DMS53 treated with DMSO at 0.1 percent for 48 hours (cell line): ENCODE measurements around the gene GINS1.
"Not testable (repeated sequence)": the region's sequence is repeated elsewhere in the genome, so short reads cannot be mapped to it uniquely, and the experiment has no call there.

Source experiments
- DNase-seq: peaks from one replicate; lab custom pipeline; 2025; ENCODE audit not compliant: unreplicated experiment; lab: John Stamatoyannopoulos, UW

GINS1 gene

GRCh38 chr20:25473297-25473696, 65.8 kb downstream of the GINS1 start:
- not testable (repeated sequence) for DNase-seq

- DNase-seq, result no peak
Measured at GRCh38 chr20:25476106-25477013, 68.9 kb downstream of the GINS1 start.

GRCh38 chr20:25477014-25477882, 69.8 kb downstream of the GINS1 start:
- no peak for DNase-seq

- DNase-seq, result no peak
Measured at GRCh38 chr20:25478889-25479568, 71.6 kb downstream of the GINS1 start.

- no peak for DNase-seq
Measured at GRCh38 chr20:25479638-25480037, 72.2 kb downstream of the GINS1 start.

- DNase-seq, result no peak
Measured at GRCh38 chr20:25480156-25480555, 72.7 kb downstream of the GINS1 start.

- no peak for DNase-seq
Measured at GRCh38 chr20:25480797-25481196, 73.3 kb downstream of the GINS1 start.

GRCh38 chr20:25481235-25481917, 73.9 kb downstream of the GINS1 start:
- DNase-seq, result no peak

- DNase-seq, result no peak
Measured at GRCh38 chr20:25481918-25482253, 74.4 kb downstream of the GINS1 start.

GRCh38 chr20:25483431-25484132, 76.1 kb downstream of the GINS1 start:
- DNase-seq, result no peak

GRCh38 chr20:25484224-25484846, 76.9 kb downstream of the GINS1 start:
- DNase-seq, result no peak

GRCh38 chr20:25484911-25485511, 77.5 kb downstream of the GINS1 start:
- DNase-seq, result no peak

GRCh38 chr20:25485872-25486271, 78.4 kb downstream of the GINS1 start:
- no peak for DNase-seq

- no peak for DNase-seq
Measured at GRCh38 chr20:25486377-25486776, 78.9 kb downstream of the GINS1 start.

- no peak for DNase-seq
Measured at GRCh38 chr20:25487306-25487705, 79.8 kb downstream of the GINS1 start.

- no peak for DNase-seq
Measured at GRCh38 chr20:25487975-25488374, 80.5 kb downstream of the GINS1 start.

GRCh38 chr20:25489221-25489871, 81.9 kb downstream of the GINS1 start:
- no peak for DNase-seq

- no peak for DNase-seq
Measured at GRCh38 chr20:25490656-25491445, 83.4 kb downstream of the GINS1 start.
